IMR-90 (cell line): Measurements from ENCODE around the gene HOTAIR. TPM values are rescaled to one million over a fixed set of nuclear protein-coding genes. Genes with fewer than 3 reads are reported as not detected.

Source experiments
- ATAC-seq: fragments of 200-7000 bp; cut with Tn5 transposase; 2 replicates; pipeline ENCODE4 v1.9.1; 2020; ENCODE audit warnings: low read depth, mild to moderate bottlenecking, moderate library complexity
- BruUV-seq: library from RNA; stranded (reverse); fragments of 400-500 nt; replicated peaks from 2 replicates; lab custom pipeline; 2021; lab: Mats Ljungman, UMichigan
- CTCF ChIA-PET: fragments of 300-600 bp; formaldehyde crosslinking; extraction: SDS; loops from one replicate; lab custom pipeline; 2021; ENCODE audit warnings: antibody characterized with exemption; lab: Yijun Ruan, JAX
- POLR2A ChIA-PET: fragments of 300-600 bp; sonication (Branson Sonifier 250); formaldehyde crosslinking; loops from one replicate; lab custom pipeline; 2022; ENCODE audit warnings: antibody characterized with exemption; ENCODE audit not compliant: unreplicated experiment; lab: Charles Lee
- DNase-seq: peaks from one replicate; pipeline ENCODE4 v3.0.0; 2013
- H2AFZ ChIP-seq: replicated peaks from 2 replicates; pipeline ENCODE3; 2013; ENCODE audit warnings: low read length, mild to moderate bottlenecking; ENCODE audit not compliant: poor library complexity
- H2AK5ac ChIP-seq: 2 replicates; pipeline ENCODE4 v1.6.1; 2013; ENCODE audit warnings: low read depth, low read length, inconsistent platforms
- H2AK9ac ChIP-seq: replicated peaks from 2 replicates; pipeline ENCODE3; 2013; ENCODE audit warnings: mild to moderate bottlenecking, low read depth, low read length, moderate library complexity; ENCODE audit not compliant: poor library complexity
- H2BK120ac ChIP-seq: 2 replicates; pipeline ENCODE4 v1.6.1; 2013; ENCODE audit warnings: low read depth, low read length, inconsistent platforms
- H2BK15ac ChIP-seq: 3 replicates; pipeline ENCODE4 v1.6.1; 2013; ENCODE audit warnings: low read depth, low read length, inconsistent platforms
- H2BK20ac ChIP-seq: 2 replicates; pipeline ENCODE4 v1.6.1; 2013; ENCODE audit warnings: low read depth, mild to moderate bottlenecking, inconsistent platforms, low read length, moderate library complexity
- H2BK5ac ChIP-seq: 2 replicates; pipeline ENCODE4 v1.6.1; 2013; ENCODE audit warnings: mild to moderate bottlenecking, low read depth, low read length, inconsistent platforms; ENCODE audit not compliant: poor library complexity, severe bottlenecking
- H3K14ac ChIP-seq: replicated peaks from 2 replicates; pipeline ENCODE4 v1.6.1; 2013; ENCODE audit warnings: low read depth, low read length, inconsistent platforms
- H3K18ac ChIP-seq: 2 replicates; pipeline ENCODE4 v1.6.1; 2013; ENCODE audit warnings: low read depth, low read length, control low read depth
- H3K23ac ChIP-seq: 2 replicates; pipeline ENCODE4 v1.6.1; 2013; ENCODE audit warnings: low read depth, low read length, inconsistent platforms
- H3K27ac ChIP-seq: 2 replicates; pipeline ENCODE4 v1.5.1; 2013; ENCODE audit warnings: mild to moderate bottlenecking, control low read depth, low read length; ENCODE audit not compliant: insufficient read depth
- H3K27me3 ChIP-seq: 2 replicates; pipeline ENCODE4 v1.6.1; 2013; ENCODE audit warnings: low read length; ENCODE audit not compliant: control insufficient read depth, insufficient read depth
- H3K36me3 ChIP-seq: 2 replicates; pipeline ENCODE4 v1.6.1; 2013; ENCODE audit warnings: low read length, mixed read lengths; ENCODE audit not compliant: control insufficient read depth, insufficient read depth
- H3K4ac ChIP-seq: 2 replicates; pipeline ENCODE4 v1.6.1; 2013; ENCODE audit warnings: low read depth, low read length, inconsistent platforms
- H3K4me1 ChIP-seq: 2 replicates; pipeline ENCODE4 v1.6.1; 2013; ENCODE audit warnings: low read length, mixed read lengths; ENCODE audit not compliant: control insufficient read depth, insufficient read depth
- H3K4me2 ChIP-seq: 2 replicates; pipeline ENCODE4 v1.6.1; 2013; ENCODE audit warnings: low read depth, mild to moderate bottlenecking, control low read depth, low read length, moderate library complexity
- H3K4me3 ChIP-seq: 2 replicates; pipeline ENCODE4 v1.5.1; 2013; ENCODE audit warnings: low read depth, mild to moderate bottlenecking, control low read depth, low read length, moderate library complexity; ENCODE audit not compliant: insufficient read depth
- H3K56ac ChIP-seq: 2 replicates; pipeline ENCODE4 v1.6.1; 2013; ENCODE audit warnings: low read length, inconsistent platforms; ENCODE audit not compliant: insufficient read depth; ENCODE audit errors: extremely low read depth
- H3K79me1 ChIP-seq, 2 experiments: 2 replicates each; pipeline ENCODE4 v1.6.1; 2013; ENCODE audit warnings: low read length in 2 of 2, inconsistent platforms in 1 of 2, low read depth in 1 of 2
- H3K9ac ChIP-seq: 2 replicates; pipeline ENCODE4 v1.6.1; 2013; ENCODE audit warnings: low read depth, low read length, control low read depth
- H3K9me1 ChIP-seq: 2 replicates; pipeline ENCODE4 v1.6.1; 2013; ENCODE audit warnings: low read length, inconsistent platforms; ENCODE audit not compliant: insufficient read depth
- H3K9me3 ChIP-seq: 2 replicates; pipeline ENCODE4 v1.6.1; 2013; ENCODE audit warnings: low read length; ENCODE audit not compliant: control insufficient read depth, insufficient read depth
- H4K20me1 ChIP-seq: 2 replicates; pipeline ENCODE4 v1.6.1; 2013; ENCODE audit warnings: low read length, inconsistent platforms; ENCODE audit not compliant: insufficient read depth
- H4K5ac ChIP-seq: 2 replicates; pipeline ENCODE4 v1.6.1; 2013; ENCODE audit warnings: mild to moderate bottlenecking, low read depth, low read length, control low read depth
- H4K8ac ChIP-seq, 2 experiments: 2 replicates each; pipeline ENCODE4 v1.6.1; 2013; ENCODE audit warnings: low read depth in 2 of 2, low read length in 2 of 2, control low read depth in 1 of 2, inconsistent platforms in 1 of 2
- H4K91ac ChIP-seq: 2 replicates; pipeline ENCODE4 v1.6.1; 2013; ENCODE audit warnings: low read depth, low read length, inconsistent platforms; ENCODE audit not compliant: insufficient read depth
- BHLHE40 ChIP-seq: fragments of 150-350 bp; IDR thresholded peaks from 2 replicates; pipeline ENCODE4 v1.6.1; 2016; ENCODE audit warnings: mild to moderate bottlenecking, low read depth, low read length
- CEBPB ChIP-seq: IDR thresholded peaks from 2 replicates; pipeline ENCODE4 v1.6.1; 2012; ENCODE audit warnings: low read depth, low read length, improper control_type of control experiment
- CHD1 ChIP-seq: IDR thresholded peaks from 2 replicates; pipeline ENCODE4 v1.6.1; 2012; ENCODE audit warnings: low read depth, low read length, improper control_type of control experiment
- CTCF ChIP-seq: conservative IDR thresholded peaks from 2 replicates; pipeline ENCODE4 v1.5.1; 2012; ENCODE audit warnings: mild to moderate bottlenecking, low read depth, low read length, improper control_type of control experiment
- FOS ChIP-seq: fragments of 150-350 bp; IDR thresholded peaks from 2 replicates; pipeline ENCODE4 v1.6.1; 2016; ENCODE audit warnings: low read depth, low read length
- MAFK ChIP-seq: IDR thresholded peaks from 2 replicates; pipeline ENCODE4 v1.6.1; 2012; ENCODE audit warnings: low read depth, low read length, improper control_type of control experiment
- MAZ ChIP-seq: IDR thresholded peaks from 2 replicates; pipeline ENCODE4 v1.6.1; 2012; ENCODE audit warnings: low read depth, mild to moderate bottlenecking, low read length, improper control_type of control experiment, moderate library complexity, borderline replicate concordance
- RAD21 ChIP-seq: IDR thresholded peaks from 2 replicates; pipeline ENCODE4 v1.6.1; 2012; ENCODE audit warnings: low read length, improper control_type of control experiment
- RFX5 ChIP-seq: IDR thresholded peaks from 2 replicates; pipeline ENCODE4 v1.8.0; 2012; ENCODE audit warnings: low read depth, mild to moderate bottlenecking, low read length, moderate library complexity
- SMC3 ChIP-seq: fragments of 150-350 bp; IDR thresholded peaks from 2 replicates; pipeline ENCODE4 v1.6.1; 2016; ENCODE audit warnings: low read depth, mild to moderate bottlenecking, antibody characterized with exemption, low read length, moderate library complexity
- USF2 ChIP-seq: fragments of 150-350 bp; IDR thresholded peaks from 2 replicates; pipeline ENCODE4 v1.6.1; 2017; ENCODE audit warnings: mild to moderate bottlenecking, antibody characterized with exemption, low read length, low read depth
- WGBS, 2 experiments: methylation state at CpG; one replicate each; pipeline versions ENCODE4 v1.1.5 to v1.1.7; 2013; ENCODE audit warnings: missing lambda C conversion rate in 2 of 2; ENCODE audit not compliant: insufficient read length in 1 of 2; ENCODE audit errors: extremely low coverage in 2 of 2; 5-methylcytosine and 5-hydroxymethylcytosine counted together
- dilution Hi-C: fragments of 300-500 bp; cut with HindIII; formaldehyde crosslinking; loops from one replicate; pipeline ENCODE4 v1.14.3; 2018; ENCODE audit warnings: low sequenced_read_pairs; ENCODE audit not compliant: unreplicated experiment
- in situ Hi-C: fragments of 300-500 bp; cut with MboI; formaldehyde crosslinking; loops from 3 replicates; pipeline ENCODE4 v1.14.3; 2019; ENCODE audit warnings: low sequenced_read_pairs, inconsistent platforms, mixed read lengths
- intact Hi-C: fragments of 100-400 bp; cut with micrococcal nuclease; formaldehyde crosslinking; loops from 2 replicates; pipeline ENCODE4 v1.10.0; 2022
- polyA plus RNA-seq, 3 experiments: library from polyadenylated mRNA; depleted of rRNA; stranded (reverse); fragments of >200 nt; gene quantifications; 2 replicates each; pipeline ENCODE4 v1.2.3, GENCODE V29; 2012; ENCODE audit warnings: low replicate concordance in 1 of 3
- total RNA-seq: library from RNA; depleted of rRNA; stranded (reverse); fragments of >200 nt; gene quantifications from 2 replicates; pipeline ENCODE4 v1.2.3, GENCODE V29; 2012

The HOTAIR gene
- total and polyA plus RNA-seq, 2 of the 4 experiments (the other 2 are of a cell fraction) = not detected

GRCh38 chr12:53984901-53985691 lies 10.3 kb upstream of the HOTAIR start, which contains the start of gene HOXC10:
Gene HOXC10, plus strand, starts transcription at chr12:53985146. Its CDS starts 114 bp downstream, at chr12:53985260.
- Histone ChIP-seq H2BK120ac (no peak within 1 kb of the TSS), H2AFZ (peak within 1 kb of the TSS; percentile 39), H3K56ac (no peak within 1 kb of the TSS), H3K79me1 (no peaks in the 10 kb centered on the region), H4K5ac (no peak within 1 kb of the TSS), H3K4me3 (no peak within 1 kb of the TSS), H3K14ac (no peak within 1 kb of the TSS), H3K27ac (no peak within 1 kb of the TSS), H3K36me3 (no peaks in the 10 kb centered on the region), H3K4ac (no peak within 1 kb of the TSS), H3K23ac (no peak within 1 kb of the TSS; the same call in 1 of the 2 replicates), H4K8ac (no peak within 1 kb of the TSS), H2AK5ac (no peak within 1 kb of the TSS), H3K4me1 (0 out of 2 replicates have a peak, but pooled peaks cover 2% of the 10 kb centered on the region), H4K91ac (no peak within 1 kb of the TSS), H2AK9ac (no peak within 1 kb of the TSS), H2BK20ac (no peak within 1 kb of the TSS), H3K4me2 (no peak within 1 kb of the TSS), H2BK15ac (no peak within 1 kb of the TSS), H3K27me3 (peaks cover 94% of the 10 kb centered on the region), H3K18ac (no peak within 1 kb of the TSS), H4K20me1 (no peaks in the 10 kb centered on the region), H3K9ac (no peak within 1 kb of the TSS), H3K9me3 (peaks cover 6% of the 10 kb centered on the region), H3K9me1 (no peaks in the 10 kb centered on the region), H2BK5ac (no peak within 1 kb of the TSS)
- ATAC-seq (0 out of 2 replicates have a peak, but pooled peaks have one; percentile 27), DNase-seq (peak; percentile 75)
- WGBS, 2 experiments = 2% methylated on average over 13 of the region's 55 CpGs; no CpG with 5 or more reads in 1 of the 2 experiments
- BruUV-seq = no TSS peak
- in situ Hi-C loops = no loop called here
- CTCF ChIA-PET = interaction anchor here (0.6 to 1.3 kb wide), 4 partner anchors 15 to 241 kb away, joined by 3 to 9 read pairs (median 4); partner anchors contain the start of gene HOXC9
- dilution Hi-C loops = no loop called here
- POLR2A ChIA-PET = no interaction called here
- TF ChIP-seq BHLHE40 (no peak), MAZ (peak; percentile 22; the same call in 1 of the 2 replicates), RFX5 (no peak), CEBPB (no peak), RAD21 (peak; percentile 64), CHD1 (no peak), USF2 (peak; percentile 81), CTCF (peak; percentile 61), SMC3 (peak; percentile 22; the same call in 1 of the 2 replicates), FOS (0 out of 2 replicates have a peak, but pooled peaks have one; percentile 21), MAFK (no peak)
- intact Hi-C loops = loop anchor here (5.0 kb wide), 1 partner anchor 218 kb away; no protein-coding TSS in a partner anchor
